Fibroblast of skin of left quadriceps (primary cell): ENCODE data around the gene GPR84.
A peak's percentile ranks its signal among the peaks of the same experiment; 100 is the strongest.

Experiments
- DNase-seq, 2 experiments: peaks; one replicate each; pipeline ENCODE4 v3.0.0-alpha.2; 2013; ENCODE audit warnings: low read depth in 2 of 2

Gene GPR84

GRCh38 chr12:54392485-54393206 is 28.4 kb upstream of the GPR84 start:
- DNase-seq = no peak

- DNase-seq = no peak
Observed at GRCh38 chr12:54390668-54391551, 26.6 kb upstream of the GPR84 start.

GRCh38 chr12:54390176-54390667 is 25.9 kb upstream of the GPR84 start:
- no peak for DNase-seq

- no peak for DNase-seq
Observed at GRCh38 chr12:54389607-54390175, 25.4 kb upstream of the GPR84 start.

- no peak for DNase-seq
Observed at GRCh38 chr12:54389134-54389508, 24.8 kb upstream of the GPR84 start.

GRCh38 chr12:54388237-54389133 is 24.2 kb upstream of the GPR84 start:
- DNase-seq = no peak

GRCh38 chr12:54387114-54387467 is 22.8 kb upstream of the GPR84 start:
- no peak for DNase-seq

GRCh38 chr12:54386403-54387113 is 22.3 kb upstream of the GPR84 start:
- DNase-seq = no peak

- no peak for DNase-seq
Observed at GRCh38 chr12:54385251-54385914, 21.1 kb upstream of the GPR84 start.

GRCh38 chr12:54384591-54385041 is 20.3 kb upstream of the GPR84 start, which contains the start of gene ZNF385A:
TSS of gene ZNF385A (minus strand) at chr12:54384733. CDS start at chr12:54384514, 219 bp downstream.
- no peak for DNase-seq

- DNase-seq = peak; percentile 44 to 45
Observed at GRCh38 chr12:54383041-54383609, 18.8 kb upstream of the GPR84 start.

- DNase-seq = no peak
Observed at GRCh38 chr12:54381136-54381535, 16.9 kb upstream of the GPR84 start.

GRCh38 chr12:54379398-54380201 is 15.3 kb upstream of the GPR84 start:
- peak; percentile 52 to 65 for DNase-seq

- no peak for DNase-seq
Observed at GRCh38 chr12:54378796-54379397, 14.6 kb upstream of the GPR84 start.

GRCh38 chr12:54377797-54378515 is 13.7 kb upstream of the GPR84 start:
- no peak for DNase-seq

GRCh38 chr12:54377007-54377406 is 12.7 kb upstream of the GPR84 start:
- DNase-seq = no peak

GRCh38 chr12:54376596-54376995 is 12.3 kb upstream of the GPR84 start:
- DNase-seq = no peak

- DNase-seq = no peak
Observed at GRCh38 chr12:54375259-54375579, 10.9 kb upstream of the GPR84 start.
